LNCAP (cell line): ENCODE results near the gene SCN8A.

ENCODE experiments used
- CTCF ChIP-seq: fragments of 450-650 bp; IDR thresholded peaks from 2 replicates; pipeline ENCODE4 v1.5.1; 2017; ENCODE audit warnings: mild to moderate bottlenecking

SCN8A gene

DNA sequence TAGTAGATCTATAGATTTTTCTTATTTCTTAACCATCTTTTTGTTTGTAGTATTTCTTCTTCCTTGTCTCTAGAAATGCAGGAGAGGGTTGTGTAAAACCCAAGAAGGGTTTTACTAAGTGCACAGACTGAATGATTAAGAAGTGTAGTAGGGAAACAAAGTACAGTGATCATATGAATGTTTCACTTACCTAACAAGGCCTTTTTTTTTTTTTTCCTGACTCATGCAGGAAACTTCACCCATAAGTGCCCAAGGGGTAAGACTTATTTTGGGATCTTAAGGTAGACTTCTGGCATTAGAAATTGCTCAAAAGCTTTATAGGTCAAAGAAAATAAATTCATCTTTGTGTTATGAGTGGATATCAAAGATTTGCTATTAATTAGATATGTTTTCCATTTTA, 10.2 kb downstream of the SCN8A start:
- no peak for TF ChIP-seq CTCF

- no peak for TF ChIP-seq CTCF
Observed at GRCh38 chr12:51620448-51620847, 29.4 kb downstream of the SCN8A start.

DNA sequence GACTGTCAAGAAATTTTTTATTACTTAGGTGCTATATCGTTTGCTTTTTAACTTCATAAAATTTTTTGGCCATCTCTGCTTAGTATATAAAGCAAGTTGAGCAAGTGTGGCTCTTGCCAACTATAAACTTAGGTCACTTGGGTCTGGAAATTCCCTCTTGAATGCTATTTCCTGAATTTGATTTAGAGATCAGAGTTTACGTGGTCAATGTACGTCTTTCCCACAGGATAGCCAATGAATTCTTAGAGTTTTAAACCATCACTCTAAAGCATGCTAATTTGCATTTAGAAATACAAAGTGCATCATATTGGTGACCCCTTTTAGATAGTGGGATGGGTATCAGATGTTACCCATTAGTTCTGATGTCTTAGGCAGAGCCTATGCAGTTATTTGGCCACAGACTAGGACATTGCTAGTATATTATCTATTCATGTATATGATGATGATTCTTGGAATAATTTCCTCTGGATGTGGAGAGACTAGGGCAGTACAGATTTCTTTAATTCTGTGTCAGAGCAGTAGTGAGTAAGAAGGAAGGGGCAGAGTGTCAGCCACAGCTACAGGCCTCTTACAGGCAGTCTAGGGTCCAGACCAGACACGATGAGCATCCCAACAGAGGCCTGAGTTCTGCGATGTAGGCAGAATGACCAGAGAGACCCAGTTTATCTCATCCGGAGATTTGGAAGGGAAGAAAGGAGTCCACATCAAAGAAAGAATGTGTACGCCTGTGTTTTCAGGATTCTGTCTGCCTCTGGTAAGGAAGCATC, 30.3 kb downstream of the SCN8A start:
- TF ChIP-seq CTCF, result no peak

DNA sequence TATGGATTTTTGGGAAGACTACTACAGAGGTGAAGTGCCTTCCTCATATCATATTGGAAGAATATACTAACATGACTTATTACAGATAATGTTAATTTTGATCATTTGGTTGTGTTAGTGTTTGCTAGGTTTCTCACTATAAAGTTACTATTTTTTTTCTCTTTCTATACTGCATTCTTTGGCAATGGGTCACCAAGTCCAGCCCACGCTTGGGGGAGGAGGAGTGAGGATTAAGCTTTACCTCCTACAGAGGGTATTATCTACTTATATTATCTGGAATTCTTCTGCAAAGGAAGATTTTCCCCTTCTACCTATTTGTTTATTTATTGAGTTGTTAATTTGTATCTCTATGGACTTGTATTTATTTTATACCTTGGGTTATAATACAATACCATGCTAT, 31.5 kb downstream of the SCN8A start:
- TF ChIP-seq CTCF, result no peak

GRCh38 chr12:51625370-51625769, 34.3 kb downstream of the SCN8A start:
- TF ChIP-seq CTCF, result no peak

DNA sequence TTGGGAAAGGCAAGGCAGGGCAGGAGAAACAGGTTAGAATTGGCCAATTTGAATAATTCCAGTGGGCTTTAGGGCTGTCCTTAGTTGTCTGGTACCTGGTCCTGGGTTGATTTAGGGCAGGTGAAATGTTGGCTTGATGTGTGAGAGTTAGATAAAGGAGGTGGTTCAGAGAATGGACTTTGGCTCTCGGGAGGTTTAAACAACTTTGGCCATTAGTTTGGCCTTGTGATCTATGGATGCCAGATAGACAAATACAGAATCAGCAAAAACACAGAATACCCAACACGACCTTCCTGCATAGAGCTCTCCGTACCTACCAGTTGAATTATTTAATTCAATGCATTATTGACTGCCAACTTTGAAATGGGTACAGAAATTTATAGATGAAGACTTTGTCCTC, 35.1 kb downstream of the SCN8A start:
- TF ChIP-seq CTCF, result no peak

DNA sequence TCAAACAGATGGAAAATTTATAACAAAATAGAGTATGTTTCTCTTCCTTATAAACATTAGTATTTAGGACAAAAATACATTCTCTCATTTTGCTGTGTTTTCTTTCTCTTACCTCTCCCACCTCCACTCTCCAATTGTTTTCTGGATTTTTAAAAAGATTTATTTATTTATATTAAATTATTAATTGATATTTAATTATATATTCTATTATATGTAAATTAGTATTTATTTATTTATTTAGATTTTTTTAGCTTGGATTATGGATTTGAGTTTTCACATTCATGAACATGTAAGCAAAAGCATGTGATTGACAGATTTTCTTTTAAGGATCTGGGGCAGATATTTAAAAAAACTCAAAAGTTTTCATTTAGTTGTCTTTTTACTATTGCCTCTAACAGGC, 35.6 kb downstream of the SCN8A start:
- TF ChIP-seq CTCF, result no peak
